Right lobe of liver (tissue), 4 donors: ENCODE measurements around the gene SPDYE2.
"Not testable (repeated sequence)": the region's sequence is repeated elsewhere in the genome, so short reads cannot be mapped to it uniquely, and the experiment has no call there.

ENCODE experiments used
- CTCF ChIP-seq, 4 donors: fragments of 200-600 bp in 3 of 4; fragments of 450-650 bp in 1 of 4; IDR thresholded peaks; one replicate each; pipeline versions ENCODE4 v1.5.1 to v1.8.0; 2016 to 2022; ENCODE audit warnings: antibody characterized with exemption in 4 of 4, mild to moderate bottlenecking in 2 of 4
- POLR2A ChIP-seq: fragments of 450-650 bp; IDR thresholded peaks from one replicate; pipeline ENCODE4 v1.6.1; 2017; ENCODE audit warnings: antibody characterized with exemption, mild to moderate bottlenecking
- donor health status: DM: no; HTN: no; CAD: no.
- donor health status: DM: no; HTN: no; CAD: no.
- donor health status: DM: no; HTN: yes; CAD: no.

- TF ChIP-seq CTCF (IDR thresholded peaks at IDR 0.05); POLR2A: not testable (repeated sequence)
These were observed 25.3 kb downstream of the SPDYE2 start for GRCh38 chr7:102576363-102576762.
